Glomerular visceral epithelial cell (primary cell): ENCODE measurements around the gene PIK3C2A.

ENCODE experiments used
- DNase-seq: peaks from one replicate; pipeline ENCODE4 v3.0.0-alpha.2; 2016; ENCODE audit errors: extremely low spot score

The PIK3C2A gene

GRCh38 chr11:17159441-17159840 lies 48.3 kb downstream of the PIK3C2A start:
- DNase-seq, result no peak
